Measurements from ENCODE around the gene CDK1. TPM values are rescaled to one million over a fixed set of nuclear protein-coding genes. Genes with fewer than 3 reads are reported as not detected.

CDK1 gene
- total RNA-seq: 29.4 and 98.9 TPM in 2 replicates

GRCh38 chr10:60778214-60778970 is at the start of gene CDK1:
Gene CDK1, plus strand, starts transcription at chr10:60778478. Its CDS starts 1,688 bp downstream, at chr10:60780166.

Other genes starting within 250 kb of the CDK1 start
- 8.7 and 16.4 TPM in 2 replicates for gene RHOBTB1, start 165.7 kb downstream of the CDK1 start, total RNA-seq